IMR-90 (cell line): ENCODE data around the gene CDON. TPM values are rescaled to one million over a fixed set of nuclear protein-coding genes. Genes with fewer than 3 reads are reported as not detected.

ENCODE experiments used
- ATAC-seq: fragments of 200-7000 bp; cut with Tn5 transposase; 2 replicates; pipeline ENCODE4 v1.9.1; 2020; ENCODE audit warnings: low read depth, mild to moderate bottlenecking, moderate library complexity
- BruUV-seq: library from RNA; stranded (reverse); fragments of 400-500 nt; replicated peaks from 2 replicates; lab custom pipeline; 2021; lab: Mats Ljungman, UMichigan
- CTCF ChIA-PET: fragments of 300-600 bp; formaldehyde crosslinking; extraction: SDS; loops from one replicate; lab custom pipeline; 2021; ENCODE audit warnings: antibody characterized with exemption; lab: Yijun Ruan, JAX
- POLR2A ChIA-PET: fragments of 300-600 bp; sonication (Branson Sonifier 250); formaldehyde crosslinking; loops from one replicate; lab custom pipeline; 2022; ENCODE audit warnings: antibody characterized with exemption; ENCODE audit not compliant: unreplicated experiment; lab: Charles Lee
- DNase-seq: peaks from one replicate; pipeline ENCODE4 v3.0.0; 2013
- H2AFZ ChIP-seq: replicated peaks from 2 replicates; pipeline ENCODE3; 2013; ENCODE audit warnings: low read length, mild to moderate bottlenecking; ENCODE audit not compliant: poor library complexity
- H2AK5ac ChIP-seq: 2 replicates; pipeline ENCODE4 v1.6.1; 2013; ENCODE audit warnings: low read depth, low read length, inconsistent platforms
- H2AK9ac ChIP-seq: replicated peaks from 2 replicates; pipeline ENCODE3; 2013; ENCODE audit warnings: mild to moderate bottlenecking, low read depth, low read length, moderate library complexity; ENCODE audit not compliant: poor library complexity
- H2BK120ac ChIP-seq: 2 replicates; pipeline ENCODE4 v1.6.1; 2013; ENCODE audit warnings: low read depth, low read length, inconsistent platforms
- H2BK15ac ChIP-seq: 3 replicates; pipeline ENCODE4 v1.6.1; 2013; ENCODE audit warnings: low read depth, low read length, inconsistent platforms
- H2BK20ac ChIP-seq: 2 replicates; pipeline ENCODE4 v1.6.1; 2013; ENCODE audit warnings: low read depth, mild to moderate bottlenecking, inconsistent platforms, low read length, moderate library complexity
- H2BK5ac ChIP-seq: 2 replicates; pipeline ENCODE4 v1.6.1; 2013; ENCODE audit warnings: mild to moderate bottlenecking, low read depth, low read length, inconsistent platforms; ENCODE audit not compliant: poor library complexity, severe bottlenecking
- H3K14ac ChIP-seq: replicated peaks from 2 replicates; pipeline ENCODE4 v1.6.1; 2013; ENCODE audit warnings: low read depth, low read length, inconsistent platforms
- H3K18ac ChIP-seq: 2 replicates; pipeline ENCODE4 v1.6.1; 2013; ENCODE audit warnings: low read depth, low read length, control low read depth
- H3K23ac ChIP-seq: 2 replicates; pipeline ENCODE4 v1.6.1; 2013; ENCODE audit warnings: low read depth, low read length, inconsistent platforms
- H3K27ac ChIP-seq: 2 replicates; pipeline ENCODE4 v1.5.1; 2013; ENCODE audit warnings: mild to moderate bottlenecking, control low read depth, low read length; ENCODE audit not compliant: insufficient read depth
- H3K27me3 ChIP-seq: 2 replicates; pipeline ENCODE4 v1.6.1; 2013; ENCODE audit warnings: low read length; ENCODE audit not compliant: control insufficient read depth, insufficient read depth
- H3K36me3 ChIP-seq: 2 replicates; pipeline ENCODE4 v1.6.1; 2013; ENCODE audit warnings: low read length, mixed read lengths; ENCODE audit not compliant: control insufficient read depth, insufficient read depth
- H3K4ac ChIP-seq: 2 replicates; pipeline ENCODE4 v1.6.1; 2013; ENCODE audit warnings: low read depth, low read length, inconsistent platforms
- H3K4me1 ChIP-seq: 2 replicates; pipeline ENCODE4 v1.6.1; 2013; ENCODE audit warnings: low read length, mixed read lengths; ENCODE audit not compliant: control insufficient read depth, insufficient read depth
- H3K4me2 ChIP-seq: 2 replicates; pipeline ENCODE4 v1.6.1; 2013; ENCODE audit warnings: low read depth, mild to moderate bottlenecking, control low read depth, low read length, moderate library complexity
- H3K4me3 ChIP-seq: 2 replicates; pipeline ENCODE4 v1.5.1; 2013; ENCODE audit warnings: low read depth, mild to moderate bottlenecking, control low read depth, low read length, moderate library complexity; ENCODE audit not compliant: insufficient read depth
- H3K56ac ChIP-seq: 2 replicates; pipeline ENCODE4 v1.6.1; 2013; ENCODE audit warnings: low read length, inconsistent platforms; ENCODE audit not compliant: insufficient read depth; ENCODE audit errors: extremely low read depth
- H3K79me1 ChIP-seq, 2 experiments: 2 replicates each; pipeline ENCODE4 v1.6.1; 2013; ENCODE audit warnings: low read length in 2 of 2, inconsistent platforms in 1 of 2, low read depth in 1 of 2
- H3K9ac ChIP-seq: 2 replicates; pipeline ENCODE4 v1.6.1; 2013; ENCODE audit warnings: low read depth, low read length, control low read depth
- H3K9me1 ChIP-seq: 2 replicates; pipeline ENCODE4 v1.6.1; 2013; ENCODE audit warnings: low read length, inconsistent platforms; ENCODE audit not compliant: insufficient read depth
- H3K9me3 ChIP-seq: 2 replicates; pipeline ENCODE4 v1.6.1; 2013; ENCODE audit warnings: low read length; ENCODE audit not compliant: control insufficient read depth, insufficient read depth
- H4K20me1 ChIP-seq: 2 replicates; pipeline ENCODE4 v1.6.1; 2013; ENCODE audit warnings: low read length, inconsistent platforms; ENCODE audit not compliant: insufficient read depth
- H4K5ac ChIP-seq: 2 replicates; pipeline ENCODE4 v1.6.1; 2013; ENCODE audit warnings: mild to moderate bottlenecking, low read depth, low read length, control low read depth
- H4K8ac ChIP-seq, 2 experiments: 2 replicates each; pipeline ENCODE4 v1.6.1; 2013; ENCODE audit warnings: low read depth in 2 of 2, low read length in 2 of 2, control low read depth in 1 of 2, inconsistent platforms in 1 of 2
- H4K91ac ChIP-seq: 2 replicates; pipeline ENCODE4 v1.6.1; 2013; ENCODE audit warnings: low read depth, low read length, inconsistent platforms; ENCODE audit not compliant: insufficient read depth
- BHLHE40 ChIP-seq: fragments of 150-350 bp; IDR thresholded peaks from 2 replicates; pipeline ENCODE4 v1.6.1; 2016; ENCODE audit warnings: mild to moderate bottlenecking, low read depth, low read length
- FOS ChIP-seq: fragments of 150-350 bp; IDR thresholded peaks from 2 replicates; pipeline ENCODE4 v1.6.1; 2016; ENCODE audit warnings: low read depth, low read length
- MAZ ChIP-seq: IDR thresholded peaks from 2 replicates; pipeline ENCODE4 v1.6.1; 2012; ENCODE audit warnings: low read depth, mild to moderate bottlenecking, low read length, improper control_type of control experiment, moderate library complexity, borderline replicate concordance
- MXI1 ChIP-seq: IDR thresholded peaks from 2 replicates; pipeline ENCODE4 v1.6.1; 2012; ENCODE audit warnings: low read depth, mild to moderate bottlenecking, low read length, moderate library complexity, borderline replicate concordance
- POLR2A ChIP-seq: IDR thresholded peaks from 2 replicates; pipeline ENCODE4 v1.6.1; 2012; ENCODE audit warnings: mild to moderate bottlenecking, low read depth, low read length
- RCOR1 ChIP-seq: IDR thresholded peaks from 2 replicates; pipeline ENCODE4 v1.6.1; 2012; ENCODE audit warnings: mild to moderate bottlenecking, low read length, improper control_type of control experiment; ENCODE audit not compliant: insufficient replicate concordance
- RFX5 ChIP-seq: IDR thresholded peaks from 2 replicates; pipeline ENCODE4 v1.8.0; 2012; ENCODE audit warnings: low read depth, mild to moderate bottlenecking, low read length, moderate library complexity
- WGBS, 2 experiments: methylation state at CpG; one replicate each; pipeline versions ENCODE4 v1.1.5 to v1.1.7; 2013; ENCODE audit warnings: missing lambda C conversion rate in 2 of 2; ENCODE audit not compliant: insufficient read length in 1 of 2; ENCODE audit errors: extremely low coverage in 2 of 2; 5-methylcytosine and 5-hydroxymethylcytosine counted together
- dilution Hi-C: fragments of 300-500 bp; cut with HindIII; formaldehyde crosslinking; loops from one replicate; pipeline ENCODE4 v1.14.3; 2018; ENCODE audit warnings: low sequenced_read_pairs; ENCODE audit not compliant: unreplicated experiment
- in situ Hi-C: fragments of 300-500 bp; cut with MboI; formaldehyde crosslinking; loops from 3 replicates; pipeline ENCODE4 v1.14.3; 2019; ENCODE audit warnings: low sequenced_read_pairs, inconsistent platforms, mixed read lengths
- intact Hi-C: fragments of 100-400 bp; cut with micrococcal nuclease; formaldehyde crosslinking; loops from 2 replicates; pipeline ENCODE4 v1.10.0; 2022
- polyA plus RNA-seq, 3 experiments: library from polyadenylated mRNA; depleted of rRNA; stranded (reverse); fragments of >200 nt; gene quantifications; 2 replicates each; pipeline ENCODE4 v1.2.3, GENCODE V29; 2012; ENCODE audit warnings: low replicate concordance in 1 of 3
- total RNA-seq: library from RNA; depleted of rRNA; stranded (reverse); fragments of >200 nt; gene quantifications from 2 replicates; pipeline ENCODE4 v1.2.3, GENCODE V29; 2012
- TF ChIP-seq, protein P1 (sequence below): fragments of 150-350 bp; IDR thresholded peaks from 2 replicates; pipeline ENCODE4 v1.6.1; 2017; ENCODE audit warnings: mild to moderate bottlenecking, antibody characterized with exemption, low read length, low read depth

The CDON gene
- total and polyA plus RNA-seq, 2 of the 4 experiments (the other 2 are of a cell fraction) = 1.2 to 3.8 TPM

DNA sequence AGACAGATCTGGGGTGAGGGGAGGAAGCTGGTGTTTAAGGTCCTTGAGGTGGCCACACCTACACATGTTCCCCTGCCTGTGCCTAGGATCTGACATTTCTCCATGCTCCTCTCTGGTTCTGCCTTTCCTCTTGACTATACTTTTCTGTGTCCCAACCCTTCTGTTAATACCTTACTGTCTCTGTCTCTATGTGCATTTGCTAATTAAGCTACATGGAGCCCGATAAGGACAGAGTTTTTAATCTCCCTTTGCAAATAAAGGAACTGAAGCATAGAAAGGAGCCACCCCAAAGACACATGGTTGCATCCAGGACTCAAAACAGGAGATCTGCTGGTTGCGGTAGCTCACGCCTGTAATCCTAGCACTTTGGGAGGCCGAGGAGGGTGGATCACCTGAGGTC, 33.1 kb upstream of the CDON start:
- intact Hi-C loops (no loop called here), dilution Hi-C loops (no loop called here), in situ Hi-C loops (no loop called here)
- peaks cover 48% of the 10 kb centered on the region for H3K27me3 ChIP-seq
- ChIA-PET POLR2A (no interaction called here), CTCF (interaction anchor here (0.9 kb wide), 1 partner anchor 18 kb away, joined by 3 read pairs; no protein-coding TSS in a partner anchor)
- H4K5ac ChIP-seq = no peak overlapping the region
- no peak overlapping the region for H3K9ac ChIP-seq
- no peak overlapping the region for H3K4me3 ChIP-seq
- no peak overlapping the region for H3K4ac ChIP-seq
- 0 out of 2 replicates have a peak, but pooled peaks cover 3% of the 10 kb centered on the region for H3K9me1 ChIP-seq
- H3K79me1 ChIP-seq = no peaks in the 10 kb centered on the region
- no peak overlapping the region for H3K27ac ChIP-seq
- no peak overlapping the region for H2BK5ac ChIP-seq
- H3K14ac ChIP-seq = no peak overlapping the region
- peaks cover 2% of the 10 kb centered on the region; the same call in 1 of the 2 replicates for H3K4me1 ChIP-seq
- no peak overlapping the region for H2AK9ac ChIP-seq
- H3K23ac ChIP-seq = no peak overlapping the region
- BruUV-seq = no TSS peak
- no peak overlapping the region for H4K91ac ChIP-seq
- H3K18ac ChIP-seq = no peak overlapping the region
- H2BK120ac ChIP-seq = no peak overlapping the region
- ATAC-seq (no peak), DNase-seq (no peak)
- no peak overlapping the region for H2AFZ ChIP-seq
- 77% methylated on average over 3 of the region's 4 CpGs; no CpG with 5 or more reads in 1 of the 2 experiments for WGBS, 2 experiments
- H3K9me3 ChIP-seq = no peaks in the 10 kb centered on the region
- no peak overlapping the region for H3K4me2 ChIP-seq
- no peak overlapping the region for H2BK15ac ChIP-seq
- H4K8ac ChIP-seq = no peak overlapping the region
- no peak overlapping the region for H2AK5ac ChIP-seq
- no peaks in the 10 kb centered on the region for H4K20me1 ChIP-seq
- no peak overlapping the region for H2BK20ac ChIP-seq
- H3K36me3 ChIP-seq = no peaks in the 10 kb centered on the region
- no peak overlapping the region for H3K56ac ChIP-seq
- no peak for TF ChIP-seq BHLHE40
- TF ChIP-seq FOS = no peak
- TF ChIP-seq RCOR1 = no peak
- TF ChIP-seq POLR2A = no peak
- TF ChIP-seq, protein P1, sequence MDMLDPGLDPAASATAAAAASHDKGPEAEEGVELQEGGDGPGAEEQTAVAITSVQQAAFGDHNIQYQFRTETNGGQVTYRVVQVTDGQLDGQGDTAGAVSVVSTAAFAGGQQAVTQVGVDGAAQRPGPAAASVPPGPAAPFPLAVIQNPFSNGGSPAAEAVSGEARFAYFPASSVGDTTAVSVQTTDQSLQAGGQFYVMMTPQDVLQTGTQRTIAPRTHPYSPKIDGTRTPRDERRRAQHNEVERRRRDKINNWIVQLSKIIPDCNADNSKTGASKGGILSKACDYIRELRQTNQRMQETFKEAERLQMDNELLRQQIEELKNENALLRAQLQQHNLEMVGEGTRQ = no peak
- no peak for TF ChIP-seq MXI1
- TF ChIP-seq RFX5 = no peak
- TF ChIP-seq MAZ = no peak
